Spleen (tissue), 7 donors: ENCODE results near the gene GOLGA6L2.

Experiments used
- CTCF ChIP-seq, 11 experiments: fragments of 200-600 bp in 7 of 11; fragments of 450-650 bp in 4 of 11; sonication (generic) in 4 of 11; IDR thresholded peaks in 8 of 11; conservative IDR thresholded peaks in 3 of 11; 1 replicate in 7 of 11; 2 replicates in 4 of 11; pipeline versions ENCODE4 v1.4.0 to v1.8.0; 2016 to 2021; ENCODE audit warnings: antibody characterized with exemption in 11 of 11, inconsistent platforms in 4 of 11, mild to moderate bottlenecking in 1 of 11
- POLR2AphosphoS5 ChIP-seq, 3 donors: sonication (generic); formaldehyde crosslinking; IDR thresholded peaks; one replicate each; pipeline ENCODE4 v1.5.1; 2017; ENCODE audit warnings: antibody characterized with exemption in 3 of 3
- donor health status: DM: no; HTN: no; CAD: no; lungs with moderate emphysema.
- donor health status: DM: no; HTN: no; CAD: no.
- donor health status: DM: no; HTN: no; CAD: no.

- no peak for TF ChIP-seq CTCF (IDR thresholded peaks at IDR 0.05 in 8 of 11, conservative IDR thresholded peaks at IDR 0.05 in 3 of 11)
- TF ChIP-seq POLR2AphosphoS5 (IDR thresholded peaks at IDR 0.05): no peak
Measured at GRCh38 chr15:23415321-23415865, 31.6 kb downstream of the GOLGA6L2 start.
